Measurements from ENCODE around the gene DHX40. TPM values are rescaled to one million over a fixed set of nuclear protein-coding genes. Genes with fewer than 3 reads are reported as not detected.

Gene DHX40
- total and polyA plus RNA-seq, 8 donors, result 14.0 to 109 (median 23.0) TPM

GRCh38 chr17:59527325-59527917 lies 38.0 kb upstream of the DHX40 start:
- intact Hi-C loops (cut with DNase I; ENCODE audit: low total_unique reads), result no loop called here
- Histone ChIP-seq H3K36me3 (no peaks in the 10 kb centered on the region), H3K27ac (no peak overlapping the region), H3K4me3 (no peak overlapping the region), H3K4me1 (peaks cover 0 to 7% (median 0%) of the 10 kb centered on the region in 4 donors), H3K9me3 (no peaks in the 10 kb centered on the region), H3K27me3 (no peaks in the 10 kb centered on the region)
- TF ChIP-seq POLR2AphosphoS5 (IDR thresholded peaks at IDR 0.05) (no peak), CTCF (IDR thresholded peaks at IDR 0.05) (no peak), POLR2A (IDR thresholded peaks at IDR 0.05) (no peak), EP300 (IDR thresholded peaks at IDR 0.05) (no peak)
- no peak for DNase-seq
- 77 to 94% (median 87%) methylated on average over 6 of the region's 6 CpGs for WGBS, 5 donors

DNA sequence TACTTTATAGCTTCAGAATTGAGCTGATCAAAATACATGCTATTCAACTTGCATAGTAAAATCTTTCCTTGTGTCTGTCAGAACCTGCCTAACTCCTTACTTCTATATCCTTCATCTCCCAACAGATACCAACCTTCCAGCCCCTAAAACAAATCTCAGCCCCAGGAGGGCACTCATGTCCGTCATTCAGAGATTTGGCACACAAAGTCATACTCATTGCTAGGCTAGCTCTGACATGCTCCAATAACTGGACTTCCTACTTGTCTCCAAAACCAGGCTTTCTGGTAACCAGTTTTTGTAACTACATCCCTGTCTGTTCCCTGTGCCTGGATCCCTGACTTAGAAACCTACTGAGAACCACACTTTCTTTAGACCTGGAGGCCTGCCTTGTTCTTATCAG lies 37.5 kb upstream of the DHX40 start:
- peaks cover 0 to 7% (median 0%) of the 10 kb centered on the region in 4 donors for H3K4me1 ChIP-seq
- no peak overlapping the region for H3K27ac ChIP-seq
- 60 to 83% (median 78%) methylated on average over 1 of the region's 1 CpG for WGBS, 5 donors
- no peaks in the 10 kb centered on the region for H3K27me3 ChIP-seq
- no peak for TF ChIP-seq CTCF (IDR thresholded peaks at IDR 0.05)
- TF ChIP-seq EP300 (IDR thresholded peaks at IDR 0.05), result no peak
- no peak for TF ChIP-seq POLR2AphosphoS5 (IDR thresholded peaks at IDR 0.05)
- TF ChIP-seq POLR2A (IDR thresholded peaks at IDR 0.05), result no peak
- DNase-seq, result no peak
- intact Hi-C loops (cut with DNase I; ENCODE audit: low total_unique reads), result no loop called here
- no peaks in the 10 kb centered on the region for H3K9me3 ChIP-seq
- no peak overlapping the region for H3K4me3 ChIP-seq
- no peaks in the 10 kb centered on the region for H3K36me3 ChIP-seq

DNA sequence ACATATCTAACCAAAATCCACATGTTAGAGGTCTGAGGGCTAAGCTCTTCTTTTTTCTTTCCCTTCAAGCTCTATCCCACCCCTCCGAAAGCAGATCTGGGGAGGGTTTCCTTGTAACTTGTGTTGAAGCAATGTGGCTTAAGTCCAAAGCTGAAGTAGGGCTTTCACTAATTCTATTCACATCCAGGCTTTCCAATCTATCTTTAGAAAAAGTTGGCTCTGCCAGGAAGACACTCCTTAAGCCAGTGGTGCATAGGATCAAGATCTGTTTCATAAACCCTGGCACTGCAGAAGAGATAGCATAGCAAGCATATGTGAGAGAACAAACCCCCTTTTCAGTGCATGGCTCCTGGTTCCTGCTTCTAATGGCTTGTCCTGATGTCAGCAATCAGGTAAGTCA lies 34.9 kb upstream of the DHX40 start:
- no peaks in the 10 kb centered on the region for H3K9me3 ChIP-seq
- H3K4me1 ChIP-seq, result peaks cover 0 to 7% (median 0%) of the 10 kb centered on the region in 4 donors
- no peaks in the 10 kb centered on the region for H3K27me3 ChIP-seq
- H3K36me3 ChIP-seq, result no peaks in the 10 kb centered on the region
- intact Hi-C loops (cut with DNase I; ENCODE audit: low total_unique reads), result no loop called here
- no peak overlapping the region for H3K27ac ChIP-seq
- TF ChIP-seq POLR2AphosphoS5 (IDR thresholded peaks at IDR 0.05) (no peak), EP300 (IDR thresholded peaks at IDR 0.05) (no peak), CTCF (IDR thresholded peaks at IDR 0.05) (no peak), POLR2A (IDR thresholded peaks at IDR 0.05) (no peak)
- WGBS, 5 donors, result 75 to 86% (median 84%) methylated on average over 1 of the region's 1 CpG
- no peak overlapping the region for H3K4me3 ChIP-seq
- DNase-seq, result no peak

GRCh38 chr17:59533694-59534093 lies 31.7 kb upstream of the DHX40 start:
- TF ChIP-seq CTCF (IDR thresholded peaks at IDR 0.05), result no peak
- TF ChIP-seq POLR2A (IDR thresholded peaks at IDR 0.05), result no peak
- no peak for TF ChIP-seq POLR2AphosphoS5 (IDR thresholded peaks at IDR 0.05)
- TF ChIP-seq EP300 (IDR thresholded peaks at IDR 0.05), result no peak
- intact Hi-C loops (cut with DNase I; ENCODE audit: low total_unique reads), result no loop called here
- no peaks in the 10 kb centered on the region for H3K36me3 ChIP-seq
- 66 to 85% (median 76%) methylated on average over 5 of the region's 5 CpGs for WGBS, 5 donors
- no peak overlapping the region for H3K27ac ChIP-seq
- peaks cover 0 to 7% (median 0%) of the 10 kb centered on the region in 4 donors for H3K4me1 ChIP-seq
- no peak for DNase-seq
- no peaks in the 10 kb centered on the region for H3K27me3 ChIP-seq
- no peaks in the 10 kb centered on the region for H3K9me3 ChIP-seq
- no peak overlapping the region for H3K4me3 ChIP-seq
